GM18861 (cell line): ENCODE results near the gene LRRK2.

Source experiments
- ATAC-seq: cut with Tn5 transposase; IDR thresholded peaks from one replicate; pipeline ENCODE4 v1.9.1; 2021; ENCODE audit not compliant: unreplicated experiment

LRRK2 gene

DNA sequence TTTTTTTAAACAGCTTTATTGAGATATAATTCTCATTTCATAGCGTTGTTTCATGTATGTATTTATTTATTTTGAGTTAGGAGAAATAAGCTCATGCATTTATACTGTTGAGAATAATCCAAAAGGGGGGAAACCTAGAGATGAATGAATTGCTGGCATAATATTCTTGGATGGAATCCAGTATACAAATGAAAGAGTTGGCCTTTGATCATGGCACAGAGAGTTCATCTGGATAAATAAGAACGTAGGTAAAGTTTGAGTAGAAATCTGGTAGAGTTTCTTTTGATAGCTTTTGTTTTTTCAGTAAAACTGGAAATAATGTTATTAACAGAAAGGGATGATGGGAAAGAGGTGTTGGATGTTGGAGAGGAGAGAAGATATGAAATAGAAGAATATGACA lies 166.2 kb downstream of the LRRK2 start:
- ATAC-seq, result no peak

DNA sequence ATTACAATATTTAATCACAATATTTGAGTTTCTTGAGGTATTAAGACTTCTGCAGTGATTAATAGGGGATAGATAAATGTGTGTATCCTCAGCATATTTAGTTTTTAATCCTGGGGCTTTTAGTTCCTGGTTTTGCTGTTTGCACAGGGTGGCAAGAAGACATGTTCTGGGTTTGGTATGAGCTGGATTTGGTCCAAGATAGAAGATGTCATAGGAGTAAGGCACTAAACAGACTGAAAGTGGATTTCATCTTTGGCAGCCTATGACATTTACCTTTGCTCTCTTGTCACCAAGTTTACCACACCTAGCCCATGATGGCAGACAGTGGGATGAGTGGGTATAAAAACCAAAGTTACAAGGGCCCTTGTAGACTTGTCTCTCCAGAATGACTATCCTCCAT lies 168.2 kb downstream of the LRRK2 start:
- ATAC-seq, result no peak

DNA sequence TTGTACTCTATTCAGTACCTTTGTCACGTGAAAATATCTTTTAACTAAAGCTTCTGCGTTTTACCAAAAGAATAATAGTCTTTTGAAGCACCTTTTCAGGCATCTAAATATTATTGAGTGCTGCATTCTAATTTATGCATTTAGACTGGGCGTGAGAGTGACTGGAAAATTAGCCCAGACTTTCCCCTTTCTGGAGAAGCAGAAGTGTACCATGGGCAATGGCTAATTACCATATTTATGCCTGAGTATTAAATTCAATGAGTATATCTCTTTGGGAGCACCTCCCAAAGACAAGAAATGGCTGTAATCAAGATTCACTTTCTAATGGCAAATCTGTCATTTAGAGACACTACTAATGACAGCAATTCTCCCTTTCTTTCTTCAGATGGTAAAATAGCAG lies 174.9 kb downstream of the LRRK2 start:
- no peak for ATAC-seq

DNA sequence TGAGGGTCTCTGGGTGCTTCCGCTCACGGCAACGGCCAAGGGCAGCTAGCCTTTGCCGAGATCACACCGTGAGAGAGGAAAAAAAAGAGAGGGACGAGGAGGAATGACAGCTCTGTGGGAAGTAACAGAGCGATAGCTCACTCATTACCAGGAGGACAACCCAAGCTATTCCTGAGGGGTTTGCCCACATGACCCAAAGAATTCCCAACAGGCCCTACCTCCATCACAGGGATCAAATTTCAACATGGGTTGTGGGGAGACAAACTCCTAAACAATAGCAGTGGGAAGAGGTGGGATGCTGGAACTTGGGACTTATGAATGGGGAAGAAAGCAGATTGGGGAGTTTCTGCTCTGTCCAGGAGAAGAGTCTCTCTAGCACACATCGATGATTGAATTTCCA lies 180.6 kb downstream of the LRRK2 start:
- ATAC-seq, result no peak
